Measurements from ENCODE around the gene AAGAB.

DNA sequence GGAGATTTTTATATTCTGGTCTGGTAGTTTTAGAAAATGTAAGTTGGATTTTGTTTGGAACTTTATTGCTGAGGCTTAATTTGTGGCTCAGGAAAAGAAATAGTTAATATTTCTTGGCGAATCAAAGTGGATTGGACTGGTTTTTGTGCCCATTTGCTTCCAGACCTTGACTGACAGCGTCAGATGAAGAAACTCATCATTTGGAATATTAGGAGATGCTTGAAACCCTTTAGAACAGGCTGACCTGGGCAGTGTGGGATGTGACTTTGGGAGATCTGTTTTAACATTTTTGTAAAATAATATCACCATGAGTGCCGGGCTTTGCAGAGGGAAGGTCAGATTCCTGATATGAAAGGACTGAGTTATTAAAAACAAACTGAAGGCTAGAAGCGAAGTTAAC is 83.0 kb downstream of the AAGAB start:
- TF ChIP-seq, protein P1, sequence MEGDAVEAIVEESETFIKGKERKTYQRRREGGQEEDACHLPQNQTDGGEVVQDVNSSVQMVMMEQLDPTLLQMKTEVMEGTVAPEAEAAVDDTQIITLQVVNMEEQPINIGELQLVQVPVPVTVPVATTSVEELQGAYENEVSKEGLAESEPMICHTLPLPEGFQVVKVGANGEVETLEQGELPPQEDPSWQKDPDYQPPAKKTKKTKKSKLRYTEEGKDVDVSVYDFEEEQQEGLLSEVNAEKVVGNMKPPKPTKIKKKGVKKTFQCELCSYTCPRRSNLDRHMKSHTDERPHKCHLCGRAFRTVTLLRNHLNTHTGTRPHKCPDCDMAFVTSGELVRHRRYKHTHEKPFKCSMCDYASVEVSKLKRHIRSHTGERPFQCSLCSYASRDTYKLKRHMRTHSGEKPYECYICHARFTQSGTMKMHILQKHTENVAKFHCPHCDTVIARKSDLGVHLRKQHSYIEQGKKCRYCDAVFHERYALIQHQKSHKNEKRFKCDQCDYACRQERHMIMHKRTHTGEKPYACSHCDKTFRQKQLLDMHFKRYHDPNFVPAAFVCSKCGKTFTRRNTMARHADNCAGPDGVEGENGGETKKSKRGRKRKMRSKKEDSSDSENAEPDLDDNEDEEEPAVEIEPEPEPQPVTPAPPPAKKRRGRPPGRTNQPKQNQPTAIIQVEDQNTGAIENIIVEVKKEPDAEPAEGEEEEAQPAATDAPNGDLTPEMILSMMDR (IDR thresholded peaks at IDR 0.05; ENCODE audit: low read length): no peak
- TF ChIP-seq EZH2phosphoT487 (IDR thresholded peaks at IDR 0.05; ENCODE audit: low read length) (no peak), EZH2 (optimal IDR thresholded peaks at IDR 0.05; ENCODE audit: low read depth, low read length) (no peak)
